ENCODE data around the gene NOL6. TPM values are rescaled to one million over a fixed set of nuclear protein-coding genes. Genes with fewer than 3 reads are reported as not detected.

Gene NOL6
- total and polyA plus RNA-seq, 7 experiments from 2014 or later, result 14.2 to 48.0 (median 43.8) TPM

DNA sequence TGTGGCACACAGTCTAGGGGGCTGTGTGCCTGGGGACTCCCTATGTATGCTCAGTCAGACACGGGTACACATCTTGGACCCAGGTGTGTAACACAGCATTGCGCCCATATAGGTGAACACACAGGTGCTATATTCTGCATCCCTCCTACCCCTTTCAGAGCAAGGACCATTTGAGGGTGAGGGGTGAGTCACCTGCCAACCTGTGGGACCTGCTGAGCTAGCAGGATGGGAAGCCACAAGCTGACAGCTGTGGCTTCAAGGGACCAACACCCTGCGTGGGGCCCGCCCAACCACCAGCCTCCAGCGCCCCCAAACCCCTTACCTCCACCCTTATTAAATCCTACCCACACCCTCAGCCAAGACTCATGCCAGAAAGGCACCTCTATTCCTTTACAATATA lies 56.7 kb downstream of the NOL6 start:
- Histone ChIP-seq H3K27ac (ENCODE audit: low read depth, low read length) (peak overlapping the region; percentile 75), H3K9me3 (ENCODE audit: control insufficient read depth in 2 of 3, low read length in 3 of 3) (no peaks in the 10 kb centered on the region), H3K36me3 (ENCODE audit: control insufficient read depth in 2 of 3, insufficient read depth in 3 of 3, low read length in 3 of 3) (no peaks in the 10 kb centered on the region), H3K4me3 (ENCODE audit: low read length) (peak overlapping the region; percentile 14), H3K27me3 (ENCODE audit: control insufficient read depth in 2 of 2, insufficient read depth in 2 of 2, low read length in 2 of 2) (no peaks in the 10 kb centered on the region), H3K4me1 (ENCODE audit: control insufficient read depth in 2 of 2, insufficient read depth in 2 of 2, low read length in 2 of 2) (peaks cover 34 to 44% of the 10 kb centered on the region in 2 donors)
- Mint-ChIP-seq H3K9me3 (no peaks in the 10 kb centered on the region), H3K27me3 (peaks cover 0 to 11% (median 0%) of the 10 kb centered on the region in 5 donors), H3K36me3 (no peaks in the 10 kb centered on the region), H3K27ac (peak overlapping the region; percentile 90 to 99 (median 97)), H3K4me1 (peaks cover 31 to 54% (median 45%) of the 10 kb centered on the region in 7 donors), H3K4me3 (peak overlapping the region; percentile 54 to 89 (median 84))
- ChIA-PET CTCF (interaction anchor here (1.0 to 12.1 kb wide), 9 partner anchors 12 to 79 kb away, joined by 3 to 134 read pairs (median 8); partner anchors contain the start of gene AQP3), POLR2A (interaction anchor here (0.9 to 6.1 kb wide), 10 partner anchors 9 to 57 kb away, joined by 3 to 102 read pairs (median 7); partner anchors contain the start of genes AQP3 and NOL6)
- intact Hi-C loops (cut with micrococcal nuclease), result loop anchor here in 1 of 2 donors (5.0 kb wide), 1 partner anchor 95 kb away; no protein-coding TSS in a partner anchor
- peak in 6 of 9 donors; percentile 11 to 34 (median 26) for DNase-seq
- no peak for ATAC-seq

DNA sequence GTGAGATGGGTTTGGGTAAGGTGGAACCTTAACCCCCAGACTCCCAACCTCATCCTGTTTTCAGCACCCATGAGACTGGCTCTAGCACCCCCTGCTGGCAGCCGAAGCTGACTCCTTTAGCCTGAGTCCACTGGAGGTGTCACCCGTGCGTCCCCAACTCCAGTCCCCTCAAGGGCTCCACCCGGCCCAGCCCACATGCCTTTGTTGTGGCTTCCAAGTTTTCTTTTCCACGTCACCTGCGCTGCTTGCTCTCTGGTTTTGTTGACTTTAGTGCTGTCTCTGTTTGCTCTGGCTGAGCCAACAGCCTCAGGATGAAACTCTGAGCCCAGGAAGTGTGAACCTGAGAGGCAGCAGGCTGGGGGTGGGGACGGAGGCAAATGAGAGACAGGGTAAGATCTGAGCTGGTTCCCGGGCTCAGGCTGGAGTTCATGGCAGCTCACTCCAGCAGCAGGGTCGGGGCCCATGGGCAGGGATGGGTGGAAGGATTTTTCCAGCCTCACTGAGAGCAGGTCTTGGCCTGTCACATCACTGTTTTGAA lies 58.2 kb downstream of the NOL6 start:
- Histone ChIP-seq H3K9me3 (ENCODE audit: control insufficient read depth in 2 of 3, low read length in 3 of 3) (no peaks in the 10 kb centered on the region), H3K36me3 (ENCODE audit: control insufficient read depth in 2 of 3, insufficient read depth in 3 of 3, low read length in 3 of 3) (no peaks in the 10 kb centered on the region), H3K4me3 (ENCODE audit: low read length) (peak overlapping the region; percentile 25), H3K27me3 (ENCODE audit: control insufficient read depth in 2 of 2, insufficient read depth in 2 of 2, low read length in 2 of 2) (no peaks in the 10 kb centered on the region), H3K4me1 (ENCODE audit: control insufficient read depth in 2 of 2, insufficient read depth in 2 of 2, low read length in 2 of 2) (peaks cover 34 to 44% of the 10 kb centered on the region in 2 donors), H3K27ac (ENCODE audit: low read depth, low read length) (peak overlapping the region; percentile 75)
- CTCF ChIA-PET, result interaction anchor here (0.7 to 12.1 kb wide), 15 partner anchors 11 to 125 kb away, joined by 3 to 134 read pairs (median 6); partner anchors contain the start of genes AQP3, NFX1 and NOL6
- intact Hi-C loops (cut with micrococcal nuclease), result loop anchor here (1.0 to 5.0 kb wide), 13 partner anchors 12 to 414 kb away; partner anchors contain the start of genes NOL6 (in 2 of the 2), APTX (in 1 of the 2), AQP3 (in 1 of the 2) and BAG1 (in 1 of the 2)
- ATAC-seq (peak; percentile 97), DNase-seq (peak; percentile 82 to 98 (median 96))
- peak overlapping the region; percentile 74 to 89 (median 84) for H3K4me3 Mint-ChIP-seq
- no peaks in the 10 kb centered on the region for H3K36me3 Mint-ChIP-seq
- no peaks in the 10 kb centered on the region for H3K9me3 Mint-ChIP-seq
- peak overlapping the region; percentile 93 to 99 (median 97) for H3K27ac Mint-ChIP-seq
- H3K4me1 Mint-ChIP-seq, result peaks cover 31 to 51% (median 45%) of the 10 kb centered on the region in 7 donors
- POLR2A ChIA-PET, result interaction anchor here (0.8 to 6.1 kb wide), 18 partner anchors 8 to 130 kb away, joined by 3 to 102 read pairs (median 6); partner anchors contain the start of genes AQP3, NFX1 and NOL6
- H3K27me3 Mint-ChIP-seq, result peaks cover 0 to 8% (median 0%) of the 10 kb centered on the region in 5 donors

DNA sequence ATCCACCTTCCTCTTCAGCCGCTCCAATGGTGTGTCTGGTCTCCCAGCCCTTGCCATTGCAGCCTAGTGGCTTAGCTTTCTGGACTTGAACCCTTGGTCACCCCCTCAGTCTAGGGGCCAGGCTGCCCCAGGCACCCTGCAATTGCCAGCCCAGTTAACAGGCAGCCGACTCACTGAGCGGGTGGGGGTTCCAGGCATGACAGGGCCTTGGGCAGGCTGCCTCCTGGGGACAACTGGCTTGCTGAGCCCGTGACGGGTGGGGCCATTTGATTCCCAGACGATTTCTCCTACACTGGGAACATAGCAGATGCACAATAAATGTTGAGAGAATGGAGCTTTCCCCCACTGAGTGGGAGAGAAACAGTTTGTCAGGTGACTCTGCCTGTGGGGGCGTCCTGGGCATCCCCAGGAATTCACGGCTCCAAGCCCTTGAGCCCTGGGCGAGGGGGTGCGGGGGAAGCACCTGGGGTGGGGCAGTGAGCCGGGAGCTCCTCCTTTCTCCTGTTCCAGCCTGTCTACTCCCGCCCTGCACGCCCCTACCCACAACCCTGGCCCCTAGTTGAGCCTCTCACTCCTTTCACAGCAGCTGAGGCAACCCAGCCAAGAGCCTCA lies 58.7 kb downstream of the NOL6 start:
- H3K4me1 ChIP-seq (ENCODE audit: control insufficient read depth in 2 of 2, insufficient read depth in 2 of 2, low read length in 2 of 2), result peaks cover 34 to 44% of the 10 kb centered on the region in 2 donors
- H3K27ac ChIP-seq (ENCODE audit: low read depth, low read length), result peak overlapping the region; percentile 75
- ChIA-PET POLR2A (interaction anchor here (1.0 to 6.1 kb wide), 18 partner anchors 11 to 125 kb away, joined by 3 to 102 read pairs (median 6); partner anchors contain the start of genes AQP3, NFX1 and NOL6), CTCF (interaction anchor here (1.0 to 12.1 kb wide), 10 partner anchors 10 to 59 kb away, joined by 3 to 134 read pairs (median 9); partner anchors contain the start of genes AQP3 and NOL6)
- intact Hi-C loops (cut with micrococcal nuclease), result loop anchor here (1.0 to 5.0 kb wide), 13 partner anchors 12 to 414 kb away; partner anchors contain the start of genes NOL6 (in 2 of the 2), APTX (in 1 of the 2), AQP3 (in 1 of the 2) and BAG1 (in 1 of the 2)
- ATAC-seq (no peak), DNase-seq (peak in 1 of 9 donors; percentile 19)
- H3K27me3 Mint-ChIP-seq, result peaks cover 0 to 3% (median 0%) of the 10 kb centered on the region in 5 donors
- peak overlapping the region; percentile 93 to 99 (median 97) for H3K27ac Mint-ChIP-seq
- H3K36me3 Mint-ChIP-seq, result no peaks in the 10 kb centered on the region
- no peaks in the 10 kb centered on the region for H3K9me3 ChIP-seq (ENCODE audit: control insufficient read depth in 2 of 3, low read length in 3 of 3)
- H3K27me3 ChIP-seq (ENCODE audit: control insufficient read depth in 2 of 2, insufficient read depth in 2 of 2, low read length in 2 of 2), result no peaks in the 10 kb centered on the region
- peaks cover 31 to 48% (median 45%) of the 10 kb centered on the region in 7 donors for H3K4me1 Mint-ChIP-seq
- H3K9me3 Mint-ChIP-seq, result no peaks in the 10 kb centered on the region
- H3K4me3 ChIP-seq (ENCODE audit: low read length), result peak overlapping the region; percentile 4
- peak overlapping the region; percentile 74 to 89 (median 84) for H3K4me3 Mint-ChIP-seq
- no peaks in the 10 kb centered on the region for H3K36me3 ChIP-seq (ENCODE audit: control insufficient read depth in 2 of 3, insufficient read depth in 3 of 3, low read length in 3 of 3)

DNA sequence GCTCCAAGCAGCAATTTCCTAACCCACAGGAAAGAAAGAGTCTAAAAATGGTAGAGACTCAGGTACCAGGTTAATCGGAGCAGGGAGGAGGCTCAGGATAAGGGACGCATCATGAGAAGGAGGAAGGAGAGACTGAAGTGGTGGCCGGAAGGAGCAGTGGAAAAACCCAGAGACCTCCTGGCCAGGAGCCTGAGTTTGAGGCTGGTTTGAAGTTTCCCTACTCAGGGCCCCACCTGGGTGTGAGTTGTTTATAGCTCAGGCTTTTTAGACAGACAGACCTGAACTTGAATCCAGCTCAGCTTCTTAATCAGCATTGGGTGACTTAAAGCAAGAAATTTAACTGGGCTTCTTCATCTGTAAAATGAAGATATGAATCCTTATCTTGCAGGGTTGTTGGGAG lies 59.5 kb downstream of the NOL6 start:
- no peaks in the 10 kb centered on the region for H3K36me3 ChIP-seq (ENCODE audit: control insufficient read depth in 2 of 3, insufficient read depth in 3 of 3, low read length in 3 of 3)
- no peaks in the 10 kb centered on the region for H3K9me3 ChIP-seq (ENCODE audit: control insufficient read depth in 2 of 3, low read length in 3 of 3)
- peak overlapping the region; percentile 93 to 99 (median 97) for H3K27ac Mint-ChIP-seq
- ChIA-PET POLR2A (interaction anchor here (1.0 to 6.1 kb wide), 11 partner anchors 10 to 124 kb away, joined by 3 to 102 read pairs (median 11); partner anchors contain the start of genes AQP3, NFX1 and NOL6), CTCF (interaction anchor here (1.0 to 12.1 kb wide), 7 partner anchors 10 to 55 kb away, joined by 3 to 134 read pairs (median 8); partner anchors contain the start of gene AQP3)
- peaks cover 0 to under 1% (median 0%) of the 10 kb centered on the region in 5 donors for H3K27me3 Mint-ChIP-seq
- H3K27me3 ChIP-seq (ENCODE audit: control insufficient read depth in 2 of 2, insufficient read depth in 2 of 2, low read length in 2 of 2), result no peaks in the 10 kb centered on the region
- intact Hi-C loops (cut with micrococcal nuclease), result loop anchor here (2.0 kb wide), 2 partner anchors 15 to 39 kb away; no protein-coding TSS in a partner anchor
- DNase-seq (no peak), ATAC-seq (no peak)
- no peaks in the 10 kb centered on the region for H3K36me3 Mint-ChIP-seq
- peaks cover 31 to 48% (median 45%) of the 10 kb centered on the region in 7 donors for H3K4me1 Mint-ChIP-seq
- no peaks in the 10 kb centered on the region for H3K9me3 Mint-ChIP-seq
- H3K27ac ChIP-seq (ENCODE audit: low read depth, low read length), result peak overlapping the region; percentile 75
- H3K4me3 ChIP-seq (ENCODE audit: low read length), result peak overlapping the region; percentile 4
- peak overlapping the region; percentile 27 to 86 (median 54) for H3K4me3 Mint-ChIP-seq
- H3K4me1 ChIP-seq (ENCODE audit: control insufficient read depth in 2 of 2, insufficient read depth in 2 of 2, low read length in 2 of 2), result peaks cover 34 to 44% of the 10 kb centered on the region in 2 donors

Small RNAs within 50 kb of the gene (microRNA-seq; reads per million reads assigned to microRNA genes)
- not detected for gene MIR6851 (ENCODE audit: borderline microRNAs expressed)

Other genes starting within 250 kb of the NOL6 start
- not detected for gene SPINK4, start 233.8 kb downstream of the NOL6 start, total RNA-seq
- not detected for gene SPINK4, start 233.8 kb downstream of the NOL6 start, polyA plus RNA-seq
- 10 to 100 TPM; 48.6 to 77.2 (median 61.0) TPM for gene BAG1, start 209.2 kb downstream of the NOL6 start, total RNA-seq
- 10 to 100 TPM; 65.0 to 90.5 TPM for gene BAG1, start 209.2 kb downstream of the NOL6 start, polyA plus RNA-seq
- gene CHMP5, start 208.9 kb downstream of the NOL6 start, total RNA-seq, result 10 to 100 TPM; 21.4 to 74.6 (median 35.3) TPM
- 10 to 100 TPM; 39.0 to 50.2 TPM for gene CHMP5, start 208.9 kb downstream of the NOL6 start, polyA plus RNA-seq
- 10 to 100 TPM; 39.8 to 65.4 (median 43.6) TPM for gene NFX1, start 183.4 kb downstream of the NOL6 start, total RNA-seq
- 10 to 100 TPM; 30.1 to 49.3 TPM for gene NFX1, start 183.4 kb downstream of the NOL6 start, polyA plus RNA-seq
- gene AQP7, start 71.4 kb downstream of the NOL6 start, total RNA-seq, result 1 to 10 TPM in 3 of 5 experiments, under 1 TPM in 2; 0.32 to 1.9 (median 1.1) TPM
- under 1 TPM in 1 of 2 donors, not detected in 1; 0.53 TPM for gene AQP7, start 71.4 kb downstream of the NOL6 start, polyA plus RNA-seq
- gene AQP3, start 26.3 kb downstream of the NOL6 start, total RNA-seq, result 100 to 1,000 TPM in 3 of 5 experiments, 10 to 100 TPM in 2; 53.3 to 173 (median 110) TPM
- gene AQP3, start 26.3 kb downstream of the NOL6 start, polyA plus RNA-seq, result 100 to 1,000 TPM; 178 to 252 TPM
- 1 to 10 TPM in 1 of 5 experiments, under 1 TPM in 2, not detected in 2; 0.17 to 1.2 (median 0.32) TPM for gene ANKRD18B, start 50.3 kb upstream of the NOL6 start, total RNA-seq
- gene ANKRD18B, start 50.3 kb upstream of the NOL6 start, polyA plus RNA-seq, result not detected